ENCODE measurements around the gene NPPA. TPM values are rescaled to one million over a fixed set of nuclear protein-coding genes. Genes with fewer than 3 reads are reported as not detected.

NPPA gene
- total and polyA plus RNA-seq, 9 of the 15 experiments (the other 6 are each of a cell fraction or from before 2014, with no cell fraction given) = not detected

DNA sequence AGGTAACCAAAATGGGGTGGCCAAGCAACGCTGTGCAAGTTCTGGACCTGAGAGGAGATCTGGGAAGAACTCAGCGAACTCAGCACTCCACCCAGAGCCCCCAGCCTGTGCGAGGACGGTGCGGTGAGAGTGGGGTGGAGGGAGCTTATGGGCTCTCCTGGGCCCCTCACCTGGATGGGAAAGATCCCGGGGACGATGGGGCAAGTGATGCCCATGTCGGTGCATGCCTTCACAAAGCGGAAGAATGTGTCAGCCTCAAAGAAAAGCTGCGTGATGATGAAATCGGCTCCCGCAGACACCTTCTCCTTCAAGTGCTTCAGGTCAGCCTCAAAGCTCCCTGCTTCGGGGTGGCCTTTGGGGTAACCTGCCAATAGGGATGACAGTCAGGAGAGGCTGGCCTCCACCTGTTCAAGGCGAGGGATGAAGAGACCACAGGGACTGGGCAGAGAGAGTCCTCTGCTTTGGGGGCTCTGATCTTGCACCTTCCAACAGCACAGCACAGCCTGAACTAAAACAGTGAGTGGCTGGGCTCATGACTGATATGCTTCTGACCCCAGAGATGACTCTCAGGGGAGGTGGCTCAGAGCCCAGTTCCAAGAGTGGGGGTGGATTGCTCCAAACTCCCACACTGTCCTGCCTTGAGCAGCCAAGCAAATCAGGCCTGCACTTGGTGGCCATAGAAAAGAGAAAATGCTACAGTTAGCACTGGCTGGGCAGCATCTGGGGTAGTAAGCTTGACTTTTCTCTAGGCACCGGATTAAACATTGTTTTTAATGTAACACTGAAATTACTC lies 51.4 kb downstream of the NPPA start (continued):
- TF ChIP-seq ZNF407 (IDR thresholded peaks at IDR 0.05; ENCODE audit: low read depth) (no peak), ZNF184 (CRISPR knock-in tag; IDR thresholded peaks at IDR 0.05) (no peak), HDAC2 (IDR thresholded peaks at IDR 0.05) (no peak; the same call in 1 of the 2 replicates), CHAMP1 (IDR thresholded peaks at IDR 0.05) (no peak), ZFX (CRISPR knock-in tag; IDR thresholded peaks at IDR 0.05) (no peak), CBX2 (IDR thresholded peaks at IDR 0.05; ENCODE audit: insufficient read depth, low read length, poor library complexity, severe bottlenecking) (no peak), ZNF431 (CRISPR knock-in tag; IDR thresholded peaks at IDR 0.05) (no peak), POLR2AphosphoS2 (IDR thresholded peaks at IDR 0.05; ENCODE audit: low read length) (0 out of 2 replicates have a peak, but pooled peaks have one; percentile 8), NR2F6 (CRISPR knock-in tag; IDR thresholded peaks at IDR 0.05) (no peak), JUND (IDR thresholded peaks at IDR 0.05; ENCODE audit: borderline replicate concordance, low read depth, low read length) (peak; percentile 77), JUND (tag; IDR thresholded peaks at IDR 0.05; ENCODE audit: borderline replicate concordance, low read depth, low read length) (peak; percentile 60; the same call in 1 of the 3 replicates)
- TF ChIP-seq, protein P1, sequence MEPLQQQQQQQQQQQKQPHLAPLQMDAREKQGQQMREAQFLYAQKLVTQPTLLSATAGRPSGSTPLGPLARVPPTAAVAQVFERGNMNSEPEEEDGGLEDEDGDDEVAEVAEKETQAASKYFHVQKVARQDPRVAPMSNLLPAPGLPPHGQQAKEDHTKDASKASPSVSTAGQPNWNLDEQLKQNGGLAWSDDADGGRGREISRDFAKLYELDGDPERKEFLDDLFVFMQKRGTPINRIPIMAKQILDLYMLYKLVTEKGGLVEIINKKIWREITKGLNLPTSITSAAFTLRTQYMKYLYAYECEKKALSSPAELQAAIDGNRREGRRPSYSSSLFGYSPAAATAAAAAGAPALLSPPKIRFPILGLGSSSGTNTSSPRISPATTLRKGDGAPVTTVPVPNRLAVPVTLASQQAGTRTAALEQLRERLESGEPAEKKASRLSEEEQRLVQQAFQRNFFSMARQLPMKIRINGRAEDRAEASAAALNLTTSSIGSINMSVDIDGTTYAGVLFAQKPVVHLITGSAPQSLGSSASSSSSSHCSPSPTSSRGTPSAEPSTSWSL (CRISPR knock-in tag; IDR thresholded peaks at IDR 0.05; ENCODE audit: borderline replicate concordance) = no peak
- TF ChIP-seq, protein P2, sequence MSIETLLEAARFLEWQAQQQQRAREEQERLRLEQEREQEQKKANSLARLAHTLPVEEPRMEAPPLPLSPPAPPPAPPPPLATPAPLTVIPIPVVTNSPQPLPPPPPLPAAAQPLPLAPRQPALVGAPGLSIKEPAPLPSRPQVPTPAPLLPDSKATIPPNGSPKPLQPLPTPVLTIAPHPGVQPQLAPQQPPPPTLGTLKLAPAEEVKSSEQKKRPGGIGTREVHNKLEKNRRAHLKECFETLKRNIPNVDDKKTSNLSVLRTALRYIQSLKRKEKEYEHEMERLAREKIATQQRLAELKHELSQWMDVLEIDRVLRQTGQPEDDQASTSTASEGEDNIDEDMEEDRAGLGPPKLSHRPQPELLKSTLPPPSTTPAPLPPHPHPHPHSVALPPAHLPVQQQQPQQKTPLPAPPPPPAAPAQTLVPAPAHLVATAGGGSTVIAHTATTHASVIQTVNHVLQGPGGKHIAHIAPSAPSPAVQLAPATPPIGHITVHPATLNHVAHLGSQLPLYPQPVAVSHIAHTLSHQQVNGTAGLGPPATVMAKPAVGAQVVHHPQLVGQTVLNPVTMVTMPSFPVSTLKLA (conservative IDR thresholded peaks at IDR 0.05) = no peak

Data from K562 (cell line).